ENCODE measurements around the gene ALPL. TPM values are rescaled to one million over a fixed set of nuclear protein-coding genes. Genes with fewer than 3 reads are reported as not detected.

ALPL gene
- total and polyA plus RNA-seq, 10 of the 15 experiments (the other 5 are each of a cell fraction or from before 2014, with no cell fraction given) = 0.07 to 0.59 (median 0.31) TPM; not detected in 2

DNA sequence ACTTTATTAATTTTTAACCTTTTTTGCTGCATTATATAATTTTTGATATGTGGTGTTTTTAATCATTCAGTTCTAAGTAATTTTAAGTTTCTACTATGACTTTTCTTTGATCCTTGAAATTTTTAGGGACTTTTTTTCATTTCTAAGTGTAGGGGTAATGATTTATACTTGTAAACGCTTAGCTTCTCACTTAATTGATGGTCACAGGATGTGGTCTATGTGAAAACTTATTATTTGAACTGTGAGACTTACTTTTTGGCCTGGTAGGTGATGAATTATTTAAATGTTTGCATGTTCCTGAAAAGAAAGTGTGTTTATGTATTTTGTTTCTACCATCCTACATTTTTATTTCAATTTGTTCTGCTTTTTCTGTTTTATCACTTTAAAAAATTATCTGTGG lies 17.2 kb downstream of the ALPL start:
- H3K9ac ChIP-seq (ENCODE audit: control insufficient read depth, insufficient read depth, low read length) = no peak overlapping the region
- no peaks in the 10 kb centered on the region for H3K79me2 ChIP-seq (ENCODE audit: control insufficient read depth, insufficient read depth, low read length)
- H3K4me3 ChIP-seq = no peak overlapping the region
- ATAC-seq = peak; percentile 67
- no peak overlapping the region for H3K4me2 ChIP-seq (ENCODE audit: control insufficient read depth, insufficient read depth)
- H3K27ac ChIP-seq (ENCODE audit: control insufficient read depth, insufficient read depth) = no peak overlapping the region
- no peak overlapping the region for H2AFZ ChIP-seq (ENCODE audit: control insufficient read depth, low read depth, low read length)
- peaks cover 7% of the 10 kb centered on the region for H3K4me1 ChIP-seq (ENCODE audit: control insufficient read depth, insufficient read depth, low read length)
- in situ Hi-C loops (cut with MboI) (no loop called here), intact Hi-C loops (cut with micrococcal nuclease; ENCODE audit: unreplicated experiment) (no loop called here)
- no peaks in the 10 kb centered on the region for H3K9me3 ChIP-seq (replicated peaks; ENCODE audit: control insufficient read depth, insufficient read depth, low read length)
- BruUV-seq (replicated peaks) = no TSS peak
- SMC1A ChIA-PET (ENCODE audit: uncharacterized antibody, unreplicated experiment) = interaction anchor here (0.7 to 18.9 kb wide), 5 partner anchors 9 to 232 kb away, joined by 3 to 326 read pairs (median 5); partner anchors contain the start of gene ALPL
- POLR2A ChIA-PET = interaction anchor here (1.2 to 1.6 kb wide), 2 partner anchors 10 to 12 kb away, joined by 3 to 6 read pairs; no protein-coding TSS in a partner anchor
- no peaks in the 10 kb centered on the region for H3K36me3 ChIP-seq (ENCODE audit: control insufficient read depth in 2 of 2, insufficient read depth in 2 of 2, low read length in 1 of 2)
- RAD21 ChIA-PET (ENCODE audit: unreplicated experiment) = interaction anchor here (0.9 to 1.4 kb wide), 3 partner anchors 11 to 17 kb away, joined by 3 to 4 read pairs (median 3); partner anchors contain the start of gene ALPL
- no peak for FAIRE-seq
- no peaks in the 10 kb centered on the region; a peak in 1 of 4 replicates for H3K27me3 ChIP-seq (replicated peaks in 1 of 2; ENCODE audit: control insufficient read depth in 2 of 2, insufficient read depth in 2 of 2, low read length in 1 of 2)
- no peaks in the 10 kb centered on the region for H4K20me1 ChIP-seq (ENCODE audit: control insufficient read depth, insufficient read depth)
- WGBS (ENCODE audit: insufficient coverage, insufficient replicate concordance, low lambda C conversion rate, missing lambda C conversion rate) = 4% methylated on average over 1 of the region's 1 CpG
- no peak for DNase-seq (ENCODE audit: low read depth, low spot score)
- CTCF ChIA-PET = interaction anchor here (0.7 to 19.0 kb wide), 2 partner anchors 14 to 19 kb away, joined by 4 to 327 read pairs; partner anchors contain the start of gene ALPL
- no peak for TF ChIP-seq CBX5 (IDR thresholded peaks at IDR 0.05; ENCODE audit: low read depth)
- TF ChIP-seq MYB (IDR thresholded peaks at IDR 0.05; ENCODE audit: borderline replicate concordance, low read depth, low read length) = no peak
- no peak for TF ChIP-seq TARDBP (IDR thresholded peaks at IDR 0.05; ENCODE audit: borderline replicate concordance)
- no peak for TF ChIP-seq CHD2 (IDR thresholded peaks at IDR 0.05; ENCODE audit: borderline replicate concordance, low read depth, low read length)
- no peak for TF ChIP-seq DPF2 (IDR thresholded peaks at IDR 0.05)
- TF ChIP-seq POLR2AphosphoS5 (IDR thresholded peaks at IDR 0.05; ENCODE audit: low read length) = no peak
- TF ChIP-seq LARP7 (IDR thresholded peaks at IDR 0.05) = no peak
- TF ChIP-seq SMC3 (IDR thresholded peaks at IDR 0.05; ENCODE audit: borderline replicate concordance, low read length) = no peak
- TF ChIP-seq, protein P1, sequence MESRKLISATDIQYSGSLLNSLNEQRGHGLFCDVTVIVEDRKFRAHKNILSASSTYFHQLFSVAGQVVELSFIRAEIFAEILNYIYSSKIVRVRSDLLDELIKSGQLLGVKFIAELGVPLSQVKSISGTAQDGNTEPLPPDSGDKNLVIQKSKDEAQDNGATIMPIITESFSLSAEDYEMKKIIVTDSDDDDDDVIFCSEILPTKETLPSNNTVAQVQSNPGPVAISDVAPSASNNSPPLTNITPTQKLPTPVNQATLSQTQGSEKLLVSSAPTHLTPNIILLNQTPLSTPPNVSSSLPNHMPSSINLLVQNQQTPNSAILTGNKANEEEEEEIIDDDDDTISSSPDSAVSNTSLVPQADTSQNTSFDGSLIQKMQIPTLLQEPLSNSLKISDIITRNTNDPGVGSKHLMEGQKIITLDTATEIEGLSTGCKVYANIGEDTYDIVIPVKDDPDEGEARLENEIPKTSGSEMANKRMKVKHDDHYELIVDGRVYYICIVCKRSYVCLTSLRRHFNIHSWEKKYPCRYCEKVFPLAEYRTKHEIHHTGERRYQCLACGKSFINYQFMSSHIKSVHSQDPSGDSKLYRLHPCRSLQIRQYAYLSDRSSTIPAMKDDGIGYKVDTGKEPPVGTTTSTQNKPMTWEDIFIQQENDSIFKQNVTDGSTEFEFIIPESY (IDR thresholded peaks at IDR 0.05) = no peak
- peak; percentile 52 for TF ChIP-seq ATF7 (IDR thresholded peaks at IDR 0.05; ENCODE audit: low read depth)
- TF ChIP-seq SRF (IDR thresholded peaks at IDR 0.05; ENCODE audit: low read depth in 2 of 2, low read length in 2 of 2) = no peak
- TF ChIP-seq IKZF2 (IDR thresholded peaks at IDR 0.05) = peak in 1 of 2 experiments; percentile 29; a peak in 1 of 4 replicates
- TF ChIP-seq BCLAF1 (IDR thresholded peaks at IDR 0.05) = no peak
- no peak for TF ChIP-seq ZSCAN29 (IDR thresholded peaks at IDR 0.05)
- TF ChIP-seq, protein P2, sequence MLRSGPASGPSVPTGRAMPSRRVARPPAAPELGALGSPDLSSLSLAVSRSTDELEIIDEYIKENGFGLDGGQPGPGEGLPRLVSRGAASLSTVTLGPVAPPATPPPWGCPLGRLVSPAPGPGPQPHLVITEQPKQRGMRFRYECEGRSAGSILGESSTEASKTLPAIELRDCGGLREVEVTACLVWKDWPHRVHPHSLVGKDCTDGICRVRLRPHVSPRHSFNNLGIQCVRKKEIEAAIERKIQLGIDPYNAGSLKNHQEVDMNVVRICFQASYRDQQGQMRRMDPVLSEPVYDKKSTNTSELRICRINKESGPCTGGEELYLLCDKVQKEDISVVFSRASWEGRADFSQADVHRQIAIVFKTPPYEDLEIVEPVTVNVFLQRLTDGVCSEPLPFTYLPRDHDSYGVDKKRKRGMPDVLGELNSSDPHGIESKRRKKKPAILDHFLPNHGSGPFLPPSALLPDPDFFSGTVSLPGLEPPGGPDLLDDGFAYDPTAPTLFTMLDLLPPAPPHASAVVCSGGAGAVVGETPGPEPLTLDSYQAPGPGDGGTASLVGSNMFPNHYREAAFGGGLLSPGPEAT (IDR thresholded peaks at IDR 0.05; ENCODE audit: low read depth) = peak; percentile 71; the same call in 1 of the 2 replicates
- TF ChIP-seq ZNF274 (IDR thresholded peaks at IDR 0.05; ENCODE audit: insufficient read depth, insufficient read length) = no peak
- no peak for TF ChIP-seq ELK1 (IDR thresholded peaks at IDR 0.05; ENCODE audit: low read depth, low read length)
- no peak for TF ChIP-seq MTA3 (IDR thresholded peaks at IDR 0.05; ENCODE audit: borderline replicate concordance, low read length)

Measured in GM12878 (cell line).